Measurements from ENCODE around the gene SH3GL2.

DNA sequence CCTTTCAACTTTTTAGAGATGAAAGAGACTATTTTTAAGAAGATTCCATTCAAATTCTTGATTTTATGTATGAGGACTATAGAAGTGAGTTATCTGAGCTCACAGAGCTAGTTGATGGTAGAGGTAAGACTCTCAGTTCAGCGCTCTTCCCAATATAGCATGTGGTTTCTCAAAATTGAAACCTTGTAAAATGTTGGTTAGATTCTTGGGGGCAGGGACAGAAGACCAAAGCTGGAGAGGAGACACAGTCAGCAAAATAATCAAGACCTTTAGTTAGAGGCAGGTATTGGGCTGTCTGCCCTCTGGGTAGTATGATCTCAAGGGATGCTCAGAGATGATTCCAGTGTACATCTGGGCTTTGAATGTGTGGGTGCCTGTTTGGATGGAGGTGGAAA, 246.4 kb downstream of the SH3GL2 start:
- TF ChIP-seq, protein P1, sequence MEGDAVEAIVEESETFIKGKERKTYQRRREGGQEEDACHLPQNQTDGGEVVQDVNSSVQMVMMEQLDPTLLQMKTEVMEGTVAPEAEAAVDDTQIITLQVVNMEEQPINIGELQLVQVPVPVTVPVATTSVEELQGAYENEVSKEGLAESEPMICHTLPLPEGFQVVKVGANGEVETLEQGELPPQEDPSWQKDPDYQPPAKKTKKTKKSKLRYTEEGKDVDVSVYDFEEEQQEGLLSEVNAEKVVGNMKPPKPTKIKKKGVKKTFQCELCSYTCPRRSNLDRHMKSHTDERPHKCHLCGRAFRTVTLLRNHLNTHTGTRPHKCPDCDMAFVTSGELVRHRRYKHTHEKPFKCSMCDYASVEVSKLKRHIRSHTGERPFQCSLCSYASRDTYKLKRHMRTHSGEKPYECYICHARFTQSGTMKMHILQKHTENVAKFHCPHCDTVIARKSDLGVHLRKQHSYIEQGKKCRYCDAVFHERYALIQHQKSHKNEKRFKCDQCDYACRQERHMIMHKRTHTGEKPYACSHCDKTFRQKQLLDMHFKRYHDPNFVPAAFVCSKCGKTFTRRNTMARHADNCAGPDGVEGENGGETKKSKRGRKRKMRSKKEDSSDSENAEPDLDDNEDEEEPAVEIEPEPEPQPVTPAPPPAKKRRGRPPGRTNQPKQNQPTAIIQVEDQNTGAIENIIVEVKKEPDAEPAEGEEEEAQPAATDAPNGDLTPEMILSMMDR (IDR thresholded peaks at IDR 0.05; ENCODE audit: low read depth, low read length, poor library complexity, severe bottlenecking), result no peak
- TF ChIP-seq EZH2phosphoT487 (IDR thresholded peaks at IDR 0.05; ENCODE audit: borderline replicate concordance, low read length), result no peak
